Effector memory CD4-positive, alpha-beta T cell (primary cell): Measurements from ENCODE around the gene IQSEC3.
"Not testable (repeated sequence)": the region's sequence is repeated elsewhere in the genome, so short reads cannot be mapped to it uniquely, and the experiment has no call there.

ENCODE experiments used
- DNase-seq, 3 donors: peaks; one replicate each; pipeline ENCODE4 v3.0.0-alpha.2; 2020
- H3K27ac ChIP-seq: 2 replicates; pipeline ENCODE4 v1.7.0; 2013; ENCODE audit warnings: mild to moderate bottlenecking, low read length, moderate library complexity; ENCODE audit not compliant: insufficient read depth, poor library complexity, severe bottlenecking
- H3K27me3 ChIP-seq: replicated peaks from 2 replicates; pipeline ENCODE4 v1.7.0; 2013; ENCODE audit warnings: mild to moderate bottlenecking, low read length; ENCODE audit not compliant: insufficient read depth, control insufficient read depth, poor library complexity, severe bottlenecking
- H3K36me3 ChIP-seq: 2 replicates; pipeline ENCODE4 v1.7.0; 2013; ENCODE audit warnings: mild to moderate bottlenecking, low read length, moderate library complexity; ENCODE audit not compliant: control insufficient read depth, insufficient read depth
- H3K4me1 ChIP-seq: 2 replicates; pipeline ENCODE4 v1.7.0; 2013; ENCODE audit warnings: low read length, mild to moderate bottlenecking; ENCODE audit not compliant: control insufficient read depth, insufficient read depth, poor library complexity, severe bottlenecking
- H3K4me3 ChIP-seq: 2 replicates; pipeline ENCODE4 v1.7.0; 2013; ENCODE audit warnings: low read length, low read depth, mild to moderate bottlenecking; ENCODE audit not compliant: insufficient read depth, poor library complexity, severe bottlenecking
- H3K9me3 ChIP-seq: 2 replicates; pipeline ENCODE4 v1.7.0; 2013; ENCODE audit warnings: mild to moderate bottlenecking, low read length, moderate library complexity; ENCODE audit not compliant: control insufficient read depth

Gene IQSEC3

DNA sequence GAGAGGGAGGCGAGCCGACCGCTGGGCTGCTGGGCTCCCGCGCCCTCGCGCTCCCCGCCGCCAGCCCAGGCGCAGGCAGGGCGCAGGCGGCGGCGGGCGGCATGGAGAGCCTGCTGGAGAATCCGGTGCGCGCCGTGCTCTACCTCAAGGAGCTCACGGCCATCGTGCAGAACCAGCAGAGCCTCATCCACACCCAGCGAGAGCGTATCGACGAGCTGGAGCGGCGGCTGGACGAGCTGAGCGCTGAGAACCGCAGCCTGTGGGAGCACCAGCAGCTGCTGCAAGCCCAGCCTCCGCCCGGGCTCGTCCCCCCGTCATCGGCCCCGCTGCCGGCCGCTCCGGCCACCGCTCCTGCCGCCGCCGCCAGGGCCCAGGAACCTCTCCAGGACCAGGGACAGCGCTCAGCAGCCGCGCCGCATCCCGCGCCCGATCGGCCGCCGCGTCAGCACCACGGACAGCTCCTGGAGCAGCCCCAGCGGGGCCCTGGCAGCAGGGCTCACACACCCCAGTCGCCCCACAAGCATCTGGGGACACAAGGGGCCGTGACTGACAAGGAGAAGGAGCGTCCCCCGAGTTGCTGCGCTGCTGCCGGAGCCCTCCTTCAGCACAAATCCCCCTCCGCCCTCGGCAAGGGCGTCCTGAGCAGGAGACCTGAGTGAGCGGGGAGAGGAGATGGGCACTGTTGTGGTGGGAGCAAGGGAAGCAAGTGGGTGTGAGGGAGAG, 376 bp downstream of the IQSEC3 start:
- not testable (repeated sequence) for H3K4me1 ChIP-seq, H3K27me3 ChIP-seq, H3K9me3 ChIP-seq, H3K4me3 ChIP-seq, H3K27ac ChIP-seq, H3K36me3 ChIP-seq
- peak in 1 of 3 donors; percentile 5 for DNase-seq

- not testable (repeated sequence) for H3K27ac ChIP-seq, H3K4me1 ChIP-seq, H3K4me3 ChIP-seq, H3K9me3 ChIP-seq, H3K36me3 ChIP-seq, H3K27me3 ChIP-seq, DNase-seq
Observed at GRCh38 chr12:69677-70076, 3.1 kb downstream of the IQSEC3 start.

- not testable (repeated sequence) for H3K27ac ChIP-seq, H3K36me3 ChIP-seq, H3K4me3 ChIP-seq, H3K4me1 ChIP-seq, H3K27me3 ChIP-seq, DNase-seq, H3K9me3 ChIP-seq
Observed at GRCh38 chr12:70541-70940, 4.0 kb downstream of the IQSEC3 start.

GRCh38 chr12:72018-72417, 5.5 kb downstream of the IQSEC3 start:
- H3K4me3 ChIP-seq = not testable (repeated sequence)

GRCh38 chr12:74420-75190, 8.0 kb downstream of the IQSEC3 start:
- not testable (repeated sequence) for H3K27me3 ChIP-seq, H3K27ac ChIP-seq, H3K36me3 ChIP-seq, H3K4me3 ChIP-seq, H3K9me3 ChIP-seq, H3K4me1 ChIP-seq, DNase-seq

More at GRCh38 chr12:72018-72417, 5.5 kb downstream of the IQSEC3 start:
- DNase-seq, H3K27me3 ChIP-seq, H3K36me3 ChIP-seq, H3K9me3 ChIP-seq, H3K27ac ChIP-seq, H3K4me1 ChIP-seq: not testable (repeated sequence)

GRCh38 chr12:75541-75940, 9.0 kb downstream of the IQSEC3 start:
- not testable (repeated sequence) for H3K4me3 ChIP-seq, H3K36me3 ChIP-seq, H3K9me3 ChIP-seq, DNase-seq, H3K27me3 ChIP-seq, H3K27ac ChIP-seq, H3K4me1 ChIP-seq

DNA sequence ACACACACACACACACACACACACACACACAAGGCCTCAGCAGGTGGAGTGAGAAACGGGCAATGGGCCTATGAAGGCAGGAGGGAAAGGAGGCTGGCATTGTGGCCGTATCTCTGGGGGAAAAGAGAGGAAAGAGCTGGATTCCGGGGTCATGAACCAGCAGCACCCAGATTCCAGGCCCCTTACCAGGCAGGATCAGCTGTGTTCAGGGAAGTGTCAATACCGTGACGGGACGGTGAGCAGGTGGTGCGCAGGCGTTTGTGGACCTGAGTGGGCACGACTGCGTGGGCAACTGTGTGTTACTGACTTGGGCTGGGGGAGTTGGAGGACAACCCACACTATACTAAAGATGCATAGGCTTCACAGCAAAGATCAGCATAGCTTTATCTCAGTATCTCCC, 9.5 kb downstream of the IQSEC3 start:
- not testable (repeated sequence) for H3K27ac ChIP-seq, H3K4me3 ChIP-seq, H3K9me3 ChIP-seq, H3K36me3 ChIP-seq, H3K4me1 ChIP-seq, DNase-seq
- peaks cover 11% of the 10 kb centered on the region for H3K27me3 ChIP-seq

GRCh38 chr12:76551-76950, 10.0 kb downstream of the IQSEC3 start:
- peaks cover 11% of the 10 kb centered on the region for H3K27me3 ChIP-seq
- not testable (repeated sequence) for H3K27ac ChIP-seq, H3K4me1 ChIP-seq, DNase-seq, H3K9me3 ChIP-seq, H3K4me3 ChIP-seq, H3K36me3 ChIP-seq

- not testable (repeated sequence) for H3K9me3 ChIP-seq, H3K4me3 ChIP-seq, H3K36me3 ChIP-seq, H3K27ac ChIP-seq, DNase-seq, H3K4me1 ChIP-seq
- peaks cover 11% of the 10 kb centered on the region for H3K27me3 ChIP-seq
Observed at GRCh38 chr12:77101-77719, 10.6 kb downstream of the IQSEC3 start.

GRCh38 chr12:77769-78383, 11.3 kb downstream of the IQSEC3 start:
- not testable (repeated sequence) for H3K4me3 ChIP-seq, DNase-seq, H3K36me3 ChIP-seq, H3K4me1 ChIP-seq, H3K27ac ChIP-seq, H3K9me3 ChIP-seq
- peaks cover 11% of the 10 kb centered on the region for H3K27me3 ChIP-seq
